HepG2 (cell line): Measurements from ENCODE around the gene ANKRD35.

ENCODE experiments used
- CERS6 ChIP-seq: sonication (generic); formaldehyde crosslinking; IDR thresholded peaks from 2 replicates; pipeline ENCODE4 v1.5.0; 2020; ENCODE audit warnings: missing genetic modification reagents
- KLF16 ChIP-seq, 2 experiments: sonication (generic) in 1 of 2; formaldehyde crosslinking in 1 of 2; IDR thresholded peaks; 2 replicates each; pipeline versions ENCODE4 v1.6.1 to v1.8.0; 2016 to 2023; ENCODE audit warnings: missing genetic modification reagents in 2 of 2, missing compliant biosample characterization in 1 of 2
- MAZ ChIP-seq, 2 experiments: sonication (generic) in 1 of 2; formaldehyde crosslinking in 1 of 2; IDR thresholded peaks; 2 replicates each; pipeline versions ENCODE4 v1.5.0 to v1.6.1; 2012 to 2020; ENCODE audit warnings: low read depth in 2 of 2, mild to moderate bottlenecking in 2 of 2, borderline replicate concordance in 1 of 2, improper control_type of control experiment in 1 of 2, low read length in 1 of 2, missing genetic modification reagents in 1 of 2, moderate library complexity in 1 of 2
- RORA ChIP-seq: sonication (generic); formaldehyde crosslinking; IDR thresholded peaks from 2 replicates; pipeline ENCODE4 v1.5.0; 2020; ENCODE audit warnings: mild to moderate bottlenecking, missing genetic modification reagents, moderate library complexity
- SIX1 ChIP-seq: sonication (generic); formaldehyde crosslinking; IDR thresholded peaks from 2 replicates; pipeline ENCODE4 v1.4.0; 2020; ENCODE audit warnings: missing genetic modification reagents, borderline replicate concordance
- TARDBP ChIP-seq: sonication (generic); formaldehyde crosslinking; IDR thresholded peaks from 2 replicates; pipeline ENCODE4 v1.8.0; 2022; ENCODE audit warnings: mild to moderate bottlenecking, missing genetic modification reagents
- ZBTB20 ChIP-seq: sonication (generic); formaldehyde crosslinking; IDR thresholded peaks from 2 replicates; pipeline ENCODE4 v1.8.1; 2023; ENCODE audit warnings: missing genetic modification reagents, low read depth, mild to moderate bottlenecking, borderline replicate concordance
- ZFY ChIP-seq: sonication (generic); formaldehyde crosslinking; IDR thresholded peaks from 2 replicates; pipeline ENCODE4 v1.4.0; 2020; ENCODE audit warnings: missing genetic modification reagents
- ZNF530 ChIP-seq: sonication (generic); formaldehyde crosslinking; IDR thresholded peaks from 2 replicates; pipeline ENCODE4 v1.5.0; 2020; ENCODE audit warnings: low read depth, mild to moderate bottlenecking, missing genetic modification reagents
- ZNF772 ChIP-seq: sonication (generic); formaldehyde crosslinking; IDR thresholded peaks from 2 replicates; pipeline ENCODE4 v1.5.0; 2020; ENCODE audit warnings: mild to moderate bottlenecking, missing genetic modification reagents
- TF ChIP-seq, protein P1 (sequence below): sonication (generic); formaldehyde crosslinking; IDR thresholded peaks from 2 replicates; pipeline ENCODE4 v1.5.0; 2020; ENCODE audit warnings: mild to moderate bottlenecking, missing genetic modification reagents, moderate library complexity

DNA sequence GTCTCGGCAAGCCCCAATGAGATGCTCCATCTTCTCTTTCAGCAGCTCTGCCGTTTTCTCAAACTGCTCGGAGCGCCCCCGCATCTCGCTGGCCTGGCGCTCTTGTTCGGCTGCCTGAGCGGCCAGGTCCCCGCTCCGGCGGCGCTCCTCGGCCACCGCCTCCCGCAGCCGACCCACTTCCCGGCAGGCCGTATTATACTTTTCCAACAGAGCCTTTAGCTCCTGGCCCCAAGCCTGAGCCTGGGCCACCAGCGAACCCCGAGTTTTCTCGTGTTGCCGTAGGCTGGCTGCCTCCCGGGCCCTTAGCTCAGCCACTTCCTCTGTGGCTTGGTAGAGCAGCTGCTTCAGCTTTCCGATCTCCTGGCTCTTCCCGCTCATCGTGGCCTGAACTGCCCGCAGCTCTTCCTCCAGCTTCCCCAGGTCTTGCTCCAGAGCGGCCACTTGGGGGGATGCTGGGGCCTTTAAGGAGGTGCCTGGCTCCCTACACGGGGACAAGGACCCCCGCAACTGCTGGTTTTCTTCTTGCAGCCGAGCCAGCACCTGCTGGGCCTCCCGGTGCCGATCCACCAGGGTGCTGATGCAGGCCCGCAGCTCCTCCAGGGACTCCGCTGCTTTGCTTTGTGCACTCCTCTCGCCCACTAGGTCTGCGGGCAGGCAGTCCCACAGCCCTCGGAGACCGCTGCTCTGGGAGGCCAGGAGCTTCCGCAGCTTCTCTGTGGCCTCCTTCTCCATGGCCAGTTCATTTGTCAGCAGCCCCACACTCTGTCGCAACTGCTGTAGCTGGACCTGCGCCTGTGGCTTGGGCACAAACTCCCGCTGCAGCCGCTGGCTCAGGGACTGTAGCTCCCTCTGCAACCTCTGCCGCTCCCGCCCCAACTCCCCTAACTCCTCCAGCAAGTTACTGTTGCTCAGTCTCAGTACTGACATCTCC is 13.4 kb downstream of the ANKRD35 start:
- TF ChIP-seq ZBTB20 (CRISPR knock-in tag) (no peak), SIX1 (no peak), MAZ (IDR thresholded peaks at IDR 0.05; ENCODE audit: borderline replicate concordance, low read depth, low read length) (no peak), MAZ (CRISPR knock-in tag; IDR thresholded peaks at IDR 0.05; ENCODE audit: low read depth) (no peak), CERS6 (CRISPR knock-in tag) (no peak), ZFY (no peak), TARDBP (CRISPR knock-in tag) (no peak), RORA (CRISPR knock-in tag) (no peak), ZNF530 (no peak), ZNF772 (CRISPR knock-in tag) (no peak), KLF16 (CRISPR knock-in tag; IDR thresholded peaks at IDR 0.05) (no peak)
- TF ChIP-seq, protein P1, sequence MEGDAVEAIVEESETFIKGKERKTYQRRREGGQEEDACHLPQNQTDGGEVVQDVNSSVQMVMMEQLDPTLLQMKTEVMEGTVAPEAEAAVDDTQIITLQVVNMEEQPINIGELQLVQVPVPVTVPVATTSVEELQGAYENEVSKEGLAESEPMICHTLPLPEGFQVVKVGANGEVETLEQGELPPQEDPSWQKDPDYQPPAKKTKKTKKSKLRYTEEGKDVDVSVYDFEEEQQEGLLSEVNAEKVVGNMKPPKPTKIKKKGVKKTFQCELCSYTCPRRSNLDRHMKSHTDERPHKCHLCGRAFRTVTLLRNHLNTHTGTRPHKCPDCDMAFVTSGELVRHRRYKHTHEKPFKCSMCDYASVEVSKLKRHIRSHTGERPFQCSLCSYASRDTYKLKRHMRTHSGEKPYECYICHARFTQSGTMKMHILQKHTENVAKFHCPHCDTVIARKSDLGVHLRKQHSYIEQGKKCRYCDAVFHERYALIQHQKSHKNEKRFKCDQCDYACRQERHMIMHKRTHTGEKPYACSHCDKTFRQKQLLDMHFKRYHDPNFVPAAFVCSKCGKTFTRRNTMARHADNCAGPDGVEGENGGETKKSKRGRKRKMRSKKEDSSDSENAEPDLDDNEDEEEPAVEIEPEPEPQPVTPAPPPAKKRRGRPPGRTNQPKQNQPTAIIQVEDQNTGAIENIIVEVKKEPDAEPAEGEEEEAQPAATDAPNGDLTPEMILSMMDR (CRISPR knock-in tag), result no peak
